DMS153 (cell line): ENCODE measurements around the gene QRICH1.

Experiments used
- DNase-seq: peaks from one replicate; lab custom pipeline; 2025; lab: John Stamatoyannopoulos, UW

QRICH1 gene

GRCh38 chr3:49119439-49119838 is 25.6 kb upstream of the QRICH1 start:
- DNase-seq: no peak

DNA sequence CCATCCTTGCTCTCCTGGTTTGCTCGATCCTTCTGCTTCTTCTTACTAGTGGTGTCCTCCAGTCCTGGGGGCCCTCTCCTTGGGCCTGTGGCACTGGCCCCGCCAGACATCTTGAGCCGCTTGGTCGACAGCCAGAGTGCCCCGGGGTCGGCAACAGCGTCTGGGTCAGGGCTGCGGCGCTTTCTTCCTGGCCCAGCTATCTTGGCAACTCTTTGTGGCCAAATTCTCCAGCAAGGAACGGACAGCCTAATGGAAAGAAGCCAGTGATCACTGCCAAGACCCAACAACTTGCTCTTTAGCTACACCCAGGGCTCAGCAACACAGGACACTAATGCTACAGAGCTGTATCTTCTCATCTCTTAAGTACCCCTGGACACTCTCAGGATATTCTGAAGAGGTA is 25.2 kb upstream of the QRICH1 start:
- no peak for DNase-seq

GRCh38 chr3:49112262-49112661 is 18.4 kb upstream of the QRICH1 start:
- no peak for DNase-seq

- DNase-seq: no peak
These were observed 17.5 kb upstream of the QRICH1 start for GRCh38 chr3:49111347-49111746.

- no peak for DNase-seq
These were observed 16.9 kb upstream of the QRICH1 start for GRCh38 chr3:49110780-49111179.

DNA sequence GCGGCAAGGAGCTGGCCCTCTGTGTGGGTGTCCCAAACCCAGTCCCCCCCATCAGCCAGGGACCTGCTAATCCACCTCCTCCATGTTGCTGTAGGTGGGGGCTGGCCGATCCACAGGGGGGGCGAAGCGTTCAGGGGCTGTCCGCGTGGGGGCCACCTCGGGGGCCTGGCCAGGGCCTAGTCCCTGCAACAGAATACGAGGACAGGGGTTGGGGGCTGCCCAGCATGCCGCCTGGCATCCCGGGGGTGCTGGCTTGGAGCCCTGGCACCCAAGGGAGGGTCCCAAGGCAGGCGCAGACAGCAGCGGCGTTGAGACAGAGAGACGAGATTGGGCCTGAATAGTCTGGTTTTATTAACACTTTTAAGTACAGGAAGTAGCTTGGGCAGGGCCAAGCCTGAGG is 14.5 kb upstream of the QRICH1 start:
- no peak for DNase-seq

GRCh38 chr3:49104427-49105291 is 10.8 kb upstream of the QRICH1 start, which contains the start of gene QARS1:
Gene QARS1, minus strand, starts transcription at chr3:49104757. Its CDS starts 24 bp downstream, at chr3:49104733.
- peak; percentile 59 for DNase-seq

DNA sequence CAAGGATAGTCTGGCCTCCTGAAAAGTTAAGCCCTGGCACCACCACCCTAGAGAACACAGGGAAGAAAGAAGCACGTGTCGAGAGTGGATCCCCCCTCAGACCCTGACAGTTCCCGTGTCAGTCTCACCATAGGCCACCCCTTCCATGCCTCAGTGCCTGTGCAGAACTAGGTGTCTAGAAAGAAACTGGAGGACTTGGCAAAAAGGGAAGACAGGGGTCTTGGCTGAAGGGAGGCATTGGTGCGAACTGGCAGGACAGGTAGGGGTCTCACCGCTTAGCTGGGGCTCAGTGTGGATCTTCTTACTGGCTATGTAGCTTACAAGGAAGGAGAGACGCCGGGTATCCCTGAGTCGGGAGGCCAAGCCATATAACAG is 10.2 kb upstream of the QRICH1 start:
- DNase-seq: no peak

GRCh38 chr3:49100046-49100615 is 6.3 kb upstream of the QRICH1 start:
- DNase-seq: no peak

DNA sequence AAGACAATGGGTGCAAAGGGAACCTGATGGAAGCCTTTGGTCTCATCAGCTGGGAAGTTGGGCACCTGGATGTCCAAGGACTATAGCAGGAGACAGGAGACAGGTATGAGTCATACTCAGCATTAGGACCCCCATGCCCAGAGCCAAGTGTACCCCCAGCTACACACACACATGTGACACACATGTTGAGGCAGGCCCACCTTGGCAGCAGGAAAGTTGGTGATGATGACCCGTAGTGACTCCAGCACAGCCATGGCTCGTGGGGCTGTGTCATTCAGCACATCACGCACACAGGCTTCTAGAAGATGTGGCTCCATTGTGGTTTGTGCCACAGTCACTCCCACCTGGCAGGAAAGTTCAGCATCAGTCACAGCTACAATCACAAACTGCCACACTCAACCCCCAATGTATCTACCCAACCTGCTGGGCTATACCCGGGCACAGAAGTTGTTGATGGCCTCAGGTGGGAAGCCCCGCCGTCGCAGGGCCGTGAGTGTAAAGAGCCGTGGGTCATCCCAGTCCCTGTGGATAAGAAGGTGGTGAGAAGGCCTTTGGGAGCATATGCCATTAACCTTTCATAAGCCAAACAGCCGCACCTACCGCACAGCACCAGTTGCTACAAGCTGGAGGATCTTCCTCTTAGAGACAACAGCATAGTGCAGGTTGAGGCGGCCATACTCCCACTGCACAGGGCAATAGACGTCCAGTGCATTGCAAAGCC is 5.2 kb upstream of the QRICH1 start:
- no peak for DNase-seq

GRCh38 chr3:49098429-49098828 is 4.6 kb upstream of the QRICH1 start:
- peak; percentile 9 for DNase-seq

- DNase-seq: peak; percentile 1
These were observed 676 bp downstream of the QRICH1 start for GRCh38 chr3:49092938-49093852.

- no peak for DNase-seq
These were observed 12.4 kb downstream of the QRICH1 start for GRCh38 chr3:49081429-49081828.

DNA sequence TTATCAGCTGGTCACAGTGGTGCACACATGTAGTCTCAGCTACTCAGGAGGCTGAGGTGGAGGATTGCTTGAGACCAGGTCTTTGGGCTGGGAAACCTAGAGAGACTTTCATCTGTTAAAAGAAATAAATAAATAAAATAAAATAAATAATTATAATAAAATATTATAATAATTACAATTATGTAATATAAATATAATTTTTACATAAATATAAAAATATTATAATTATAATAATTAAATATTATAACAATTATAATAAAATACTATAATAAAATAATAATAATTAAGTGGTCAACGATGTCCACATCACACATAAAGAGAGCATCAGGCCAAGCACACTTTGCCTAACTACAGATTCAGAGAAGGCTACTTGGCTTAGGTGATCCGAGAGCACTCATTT is 14.6 kb downstream of the QRICH1 start:
- DNase-seq: no peak

- DNase-seq: no peak
These were observed 17.2 kb downstream of the QRICH1 start for GRCh38 chr3:49076646-49077045.

- no peak for DNase-seq
These were observed 17.8 kb downstream of the QRICH1 start for GRCh38 chr3:49076116-49076515.

GRCh38 chr3:49058011-49058410 is 35.9 kb downstream of the QRICH1 start:
- DNase-seq: no peak

DNA sequence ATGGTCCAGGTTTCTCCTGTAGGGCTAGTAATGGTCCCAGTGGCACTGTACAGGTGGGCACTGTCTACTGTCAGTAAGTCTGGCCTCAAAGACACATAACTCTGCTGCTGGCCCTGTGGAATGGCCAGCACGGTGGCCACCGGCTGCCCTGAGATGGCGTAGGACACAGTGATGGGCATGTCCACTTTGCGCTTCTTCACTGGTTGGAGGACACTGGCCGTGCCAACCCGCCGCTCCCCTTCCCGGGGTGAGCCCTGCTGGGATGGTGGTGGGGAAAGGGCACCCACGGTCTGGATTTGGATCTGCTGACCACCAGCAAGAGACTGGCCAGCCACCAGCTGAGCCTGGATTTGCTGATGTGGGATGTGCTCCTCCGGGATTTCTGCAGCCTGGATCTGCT is 36.6 kb downstream of the QRICH1 start:
- DNase-seq: no peak

DNA sequence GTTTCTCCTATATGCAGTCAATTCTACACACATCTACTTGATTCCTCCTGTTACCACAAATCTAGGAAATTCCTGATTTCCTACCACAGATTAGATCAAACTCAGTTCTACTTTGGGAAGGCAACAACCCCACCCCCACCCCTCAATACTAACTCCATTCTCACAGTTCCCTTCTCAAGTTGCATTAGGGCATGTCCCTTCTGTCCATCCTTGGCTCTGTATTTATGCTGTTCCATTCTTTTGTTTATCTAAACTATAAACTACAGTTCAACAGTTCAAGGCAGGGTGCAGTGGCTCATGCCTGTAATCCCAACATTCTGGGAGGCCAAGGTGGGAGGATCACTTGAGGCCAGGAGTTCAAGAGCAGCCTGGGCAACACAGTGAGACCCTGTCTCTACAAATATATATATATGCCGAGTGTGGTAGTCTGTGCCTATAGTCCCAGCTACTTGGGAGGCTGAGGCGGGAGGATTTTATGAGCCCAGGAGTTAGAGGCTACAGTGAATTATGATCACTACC is 39.5 kb downstream of the QRICH1 start:
- DNase-seq: no peak

- DNase-seq: no peak
These were observed 40.3 kb downstream of the QRICH1 start for GRCh38 chr3:49053543-49053942.

- no peak for DNase-seq
These were observed 58.6 kb downstream of the QRICH1 start for GRCh38 chr3:49035281-49035680.

- DNase-seq: no peak
These were observed 59.2 kb downstream of the QRICH1 start for GRCh38 chr3:49034650-49035049.
